Caco-2 (cell line): ENCODE results near the gene GFM1. TPM values are rescaled to one million over a fixed set of nuclear protein-coding genes. Genes with fewer than 3 reads are reported as not detected.

Source experiments
- BruUV-seq: library from RNA; stranded (reverse); fragments of 400-500 nt; replicated peaks from 2 replicates; lab custom pipeline; 2021; lab: Mats Ljungman, UMichigan
- CTCF ChIA-PET: fragments of 300-600 bp; sonication (Branson Sonifier 250); formaldehyde crosslinking; loops from one replicate; lab custom pipeline; 2022; ENCODE audit warnings: antibody characterized with exemption; lab: Charles Lee
- POLR2A ChIA-PET: fragments of 300-600 bp; sonication (Branson Sonifier 250); formaldehyde crosslinking; loops from one replicate; lab custom pipeline; 2022; ENCODE audit warnings: antibody characterized with exemption; lab: Charles Lee
- DNase-seq, 2 experiments: peaks; one replicate each; pipeline versions ENCODE4 v3.0.0 to v3.0.0-alpha.2; 2020 to 2022
- H3K27me3 ChIP-seq: replicated peaks from 2 replicates; pipeline ENCODE4 v1.6.0; 2011; ENCODE audit warnings: low read length; ENCODE audit not compliant: control insufficient read depth, insufficient read depth
- H3K36me3 ChIP-seq: 2 replicates; pipeline ENCODE4 v1.5.1; 2011; ENCODE audit warnings: low read length; ENCODE audit not compliant: control insufficient read depth, insufficient read depth
- H3K4me1 ChIP-seq: fragments of 250-450 bp; sonication (Bioruptor Pico); 2 replicates; pipeline ENCODE4 v1.5.1; 2020; ENCODE audit warnings: mild to moderate bottlenecking
- H3K4me3 ChIP-seq: 2 replicates; pipeline ENCODE4 v1.5.1; 2011; ENCODE audit warnings: low read depth, mild to moderate bottlenecking, control low read depth, low read length
- H3K9me3 ChIP-seq: fragments of 250-450 bp; sonication (Bioruptor Pico); 2 replicates; pipeline ENCODE4 v1.5.1; 2020; ENCODE audit warnings: mild to moderate bottlenecking, moderate library complexity
- H3K27ac Mint-ChIP-seq: one replicate; pipeline ENCODE4 v1.8.0; 2022; ENCODE audit warnings: mixed read lengths; ENCODE audit not compliant: unreplicated experiment
- H3K27me3 Mint-ChIP-seq: one replicate; pipeline ENCODE4 v1.8.0; 2022; ENCODE audit warnings: mixed read lengths; ENCODE audit not compliant: insufficient read depth, unreplicated experiment
- H3K36me3 Mint-ChIP-seq: one replicate; pipeline ENCODE4 v1.8.0; 2022; ENCODE audit warnings: mild to moderate bottlenecking, mixed read lengths; ENCODE audit not compliant: insufficient read depth, unreplicated experiment
- H3K4me1 Mint-ChIP-seq: one replicate; pipeline ENCODE4 v1.8.0; 2022; ENCODE audit warnings: low read depth, mixed read lengths; ENCODE audit not compliant: unreplicated experiment
- H3K4me3 Mint-ChIP-seq: one replicate; pipeline ENCODE4 v1.8.0; 2022; ENCODE audit warnings: mild to moderate bottlenecking, moderate library complexity, mixed read lengths; ENCODE audit not compliant: unreplicated experiment
- H3K9me3 Mint-ChIP-seq: one replicate; pipeline ENCODE4 v1.8.0; 2022; ENCODE audit warnings: mixed read lengths; ENCODE audit not compliant: unreplicated experiment
- intact Hi-C: fragments of 100-400 bp; cut with micrococcal nuclease; formaldehyde crosslinking; loops from one replicate; pipeline ENCODE4 v1.10.0; 2022; ENCODE audit not compliant: unreplicated experiment
- total RNA-seq: library from RNA; stranded (reverse); gene quantifications from 2 replicates; pipeline ENCODE4 v1.2.3, GENCODE V29; 2022
- TF ChIP-seq, protein P1 (sequence below), 2 experiments: fragments of 200-600 bp in 1 of 2; IDR thresholded peaks; 1 replicate in 1 of 2; 2 replicates in 1 of 2; pipeline versions ENCODE4 v1.5.1 to v1.8.0; 2011 to 2022; ENCODE audit warnings: antibody characterized with exemption in 1 of 2, control low read depth in 1 of 2, inconsistent platforms in 1 of 2, low read depth in 1 of 2, low read length in 1 of 2, mild to moderate bottlenecking in 1 of 2, moderate library complexity in 1 of 2; ENCODE audit not compliant: insufficient read depth in 1 of 2, severe bottlenecking in 1 of 2, unreplicated experiment in 1 of 2

Gene GFM1
- total RNA-seq, 1 experiment from 2014 or later = 58.2 TPM

- no peaks in the 10 kb centered on the region for H3K9me3 ChIP-seq
- no peaks in the 10 kb centered on the region for H3K27me3 ChIP-seq
- H3K4me3 ChIP-seq = no peak overlapping the region
- H3K4me1 Mint-ChIP-seq = no peaks in the 10 kb centered on the region
- CTCF ChIA-PET = no interaction called here
- H3K36me3 ChIP-seq = no peaks in the 10 kb centered on the region; the same call in 1 of the 2 replicates
- TF ChIP-seq, protein P1, sequence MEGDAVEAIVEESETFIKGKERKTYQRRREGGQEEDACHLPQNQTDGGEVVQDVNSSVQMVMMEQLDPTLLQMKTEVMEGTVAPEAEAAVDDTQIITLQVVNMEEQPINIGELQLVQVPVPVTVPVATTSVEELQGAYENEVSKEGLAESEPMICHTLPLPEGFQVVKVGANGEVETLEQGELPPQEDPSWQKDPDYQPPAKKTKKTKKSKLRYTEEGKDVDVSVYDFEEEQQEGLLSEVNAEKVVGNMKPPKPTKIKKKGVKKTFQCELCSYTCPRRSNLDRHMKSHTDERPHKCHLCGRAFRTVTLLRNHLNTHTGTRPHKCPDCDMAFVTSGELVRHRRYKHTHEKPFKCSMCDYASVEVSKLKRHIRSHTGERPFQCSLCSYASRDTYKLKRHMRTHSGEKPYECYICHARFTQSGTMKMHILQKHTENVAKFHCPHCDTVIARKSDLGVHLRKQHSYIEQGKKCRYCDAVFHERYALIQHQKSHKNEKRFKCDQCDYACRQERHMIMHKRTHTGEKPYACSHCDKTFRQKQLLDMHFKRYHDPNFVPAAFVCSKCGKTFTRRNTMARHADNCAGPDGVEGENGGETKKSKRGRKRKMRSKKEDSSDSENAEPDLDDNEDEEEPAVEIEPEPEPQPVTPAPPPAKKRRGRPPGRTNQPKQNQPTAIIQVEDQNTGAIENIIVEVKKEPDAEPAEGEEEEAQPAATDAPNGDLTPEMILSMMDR (IDR thresholded peaks at IDR 0.05; ENCODE audit: insufficient read depth in 1 of 2, low read depth in 1 of 2, low read length in 1 of 2, severe bottlenecking in 1 of 2, unreplicated experiment in 1 of 2) = no peak
- H3K4me1 ChIP-seq = no peaks in the 10 kb centered on the region
- BruUV-seq = no TSS peak
- intact Hi-C loops = no loop called here
- H3K9me3 Mint-ChIP-seq = no peaks in the 10 kb centered on the region
- H3K36me3 Mint-ChIP-seq = no peaks in the 10 kb centered on the region
- no peak overlapping the region for H3K27ac Mint-ChIP-seq
- H3K27me3 Mint-ChIP-seq = no peaks in the 10 kb centered on the region
- H3K4me3 Mint-ChIP-seq = no peak overlapping the region
- no peak for DNase-seq
- POLR2A ChIA-PET = no interaction called here
Measured at GRCh38 chr3:158737976-158738615, 93.8 kb downstream of the GFM1 start.

- POLR2A ChIA-PET = no interaction called here
- BruUV-seq = no TSS peak
- TF ChIP-seq, protein P1 (IDR thresholded peaks at IDR 0.05; ENCODE audit: insufficient read depth in 1 of 2, low read depth in 1 of 2, low read length in 1 of 2, severe bottlenecking in 1 of 2, unreplicated experiment in 1 of 2) = no peak
Measured at GRCh38 chr3:158738653-158739052, 94.3 kb downstream of the GFM1 start.

GRCh38 chr3:158739078-158739477, 94.8 kb downstream of the GFM1 start:
- H3K9me3 Mint-ChIP-seq = no peaks in the 10 kb centered on the region
- TF ChIP-seq, protein P1 (IDR thresholded peaks at IDR 0.05; ENCODE audit: insufficient read depth in 1 of 2, low read depth in 1 of 2, low read length in 1 of 2, severe bottlenecking in 1 of 2, unreplicated experiment in 1 of 2) = no peak
- no peaks in the 10 kb centered on the region for H3K36me3 Mint-ChIP-seq
- no peak overlapping the region for H3K27ac Mint-ChIP-seq
- H3K4me1 ChIP-seq = no peaks in the 10 kb centered on the region
- DNase-seq = no peak
- no peak overlapping the region for H3K4me3 ChIP-seq
- no TSS peak for BruUV-seq
- no peaks in the 10 kb centered on the region for H3K9me3 ChIP-seq
- H3K36me3 ChIP-seq = no peaks in the 10 kb centered on the region; the same call in 1 of the 2 replicates
- H3K27me3 ChIP-seq = no peaks in the 10 kb centered on the region
- H3K27me3 Mint-ChIP-seq = no peaks in the 10 kb centered on the region
- no peaks in the 10 kb centered on the region for H3K4me1 Mint-ChIP-seq
- intact Hi-C loops = no loop called here
- POLR2A ChIA-PET = no interaction called here
- H3K4me3 Mint-ChIP-seq = no peak overlapping the region
- CTCF ChIA-PET = no interaction called here

More at GRCh38 chr3:158738653-158739052, 94.3 kb downstream of the GFM1 start:
- H3K36me3 ChIP-seq = no peaks in the 10 kb centered on the region; the same call in 1 of the 2 replicates
- Mint-ChIP-seq H3K27me3 (no peaks in the 10 kb centered on the region), H3K4me3 (no peak overlapping the region), H3K4me1 (no peaks in the 10 kb centered on the region), H3K36me3 (no peaks in the 10 kb centered on the region), H3K27ac (no peak overlapping the region), H3K9me3 (no peaks in the 10 kb centered on the region)
- no peaks in the 10 kb centered on the region for H3K27me3 ChIP-seq
- H3K9me3 ChIP-seq = no peaks in the 10 kb centered on the region
- no peak for DNase-seq
- H3K4me3 ChIP-seq = no peak overlapping the region
- intact Hi-C loops = no loop called here
- no peaks in the 10 kb centered on the region for H3K4me1 ChIP-seq
- CTCF ChIA-PET = no interaction called here
